A549 (cell line): ENCODE measurements around the gene ETAA1.

Source experiments
- ATOH8 ChIP-seq: fragments of 250-450 bp; sonication (Bioruptor Pico); IDR thresholded peaks from 2 replicates; pipeline ENCODE4 v1.5.0; 2020; ENCODE audit warnings: low read depth, mild to moderate bottlenecking, moderate library complexity
- CTCF ChIP-seq: fragments of >200 bp; sonication (Bioruptor Twin); formaldehyde crosslinking; IDR thresholded peaks from 3 replicates; pipeline ENCODE4 v1.5.1; 2016
- HMGXB4 ChIP-seq: fragments of 250-450 bp; sonication (Bioruptor Pico); IDR thresholded peaks from 2 replicates; pipeline ENCODE4 v1.5.0; 2021; ENCODE audit warnings: mild to moderate bottlenecking, moderate library complexity, borderline replicate concordance
- HOXA7 ChIP-seq: fragments of 250-450 bp; sonication (Bioruptor Pico); IDR thresholded peaks from 2 replicates; pipeline ENCODE4 v1.5.0; 2020; ENCODE audit warnings: mild to moderate bottlenecking, moderate library complexity
- HOXB5 ChIP-seq: fragments of 250-450 bp; sonication (Bioruptor Pico); IDR thresholded peaks from 2 replicates; pipeline ENCODE4 v1.5.0; 2020; ENCODE audit warnings: mild to moderate bottlenecking, moderate library complexity
- NR3C1 ChIP-seq: fragments of >200 bp; sonication (Bioruptor Twin); formaldehyde crosslinking; IDR thresholded peaks from 3 replicates; pipeline ENCODE4 v1.6.1; 2017
- POLR2A ChIP-seq: IDR thresholded peaks from 2 replicates; pipeline ENCODE4 v1.6.1; 2012; ENCODE audit warnings: mild to moderate bottlenecking, low read length
- RAD21 ChIP-seq, 2 experiments: fragments of >200 bp in 1 of 2; sonication (Bioruptor Twin) in 1 of 2; formaldehyde crosslinking in 1 of 2; IDR thresholded peaks in 1 of 2; conservative IDR thresholded peaks in 1 of 2; 2 replicates in 1 of 2; 3 replicates in 1 of 2; pipeline ENCODE4 v1.6.1; 2012 to 2018; ENCODE audit warnings: inconsistent platforms in 1 of 2
- REST ChIP-seq: fragments of 200-600 bp; sonication (generic); IDR thresholded peaks from 2 replicates; pipeline ENCODE4 v1.6.1; 2016; ENCODE audit warnings: antibody characterized with exemption, mild to moderate bottlenecking, moderate library complexity
- RFX5 ChIP-seq: fragments of 450-650 bp; IDR thresholded peaks from 2 replicates; pipeline ENCODE4 v1.7.1; 2014; ENCODE audit warnings: antibody characterized with exemption, mild to moderate bottlenecking, moderate library complexity
- SMC3 ChIP-seq: fragments of >200 bp; sonication (Bioruptor Twin); formaldehyde crosslinking; IDR thresholded peaks from 3 replicates; pipeline ENCODE4 v1.6.1; 2018; ENCODE audit warnings: inconsistent platforms
- ZSCAN20 ChIP-seq: fragments of 250-450 bp; sonication (Bioruptor Pico); IDR thresholded peaks from 2 replicates; pipeline ENCODE4 v1.8.0; 2022; ENCODE audit warnings: mild to moderate bottlenecking, moderate library complexity

- TF ChIP-seq NR3C1 (no peak), POLR2A (no peak), CTCF (no peak), HOXB5 (CRISPR knock-in tag) (no peak), HMGXB4 (CRISPR knock-in tag) (no peak), ATOH8 (CRISPR knock-in tag) (no peak), SMC3 (no peak), RFX5 (no peak), ZSCAN20 (CRISPR knock-in tag) (no peak), RAD21 (conservative IDR thresholded peaks at IDR 0.05 in 1 of 2, IDR thresholded peaks at IDR 0.05 in 1 of 2) (no peak), REST (no peak), HOXA7 (CRISPR knock-in tag) (no peak)
These were observed 41.2 kb downstream of the ETAA1 start for GRCh38 chr2:67438337-67438736.
